Testis (tissue), 2 donors: ENCODE measurements around the gene SPEF2.

Experiments used
- POLR2A ChIP-seq: fragments of 450-650 bp; IDR thresholded peaks from one replicate; pipeline ENCODE4 v1.6.1; 2017; ENCODE audit warnings: antibody characterized with exemption, mild to moderate bottlenecking, moderate library complexity
- TF ChIP-seq, protein P1 (sequence below), 3 experiments: fragments of 450-650 bp in 2 of 3; fragments of 200-600 bp in 1 of 3; sonication (generic) in 1 of 3; IDR thresholded peaks; one replicate each; pipeline ENCODE4 v1.5.1; 2016 to 2019; ENCODE audit warnings: antibody characterized with exemption in 3 of 3, mild to moderate bottlenecking in 2 of 3, moderate library complexity in 1 of 3

DNA sequence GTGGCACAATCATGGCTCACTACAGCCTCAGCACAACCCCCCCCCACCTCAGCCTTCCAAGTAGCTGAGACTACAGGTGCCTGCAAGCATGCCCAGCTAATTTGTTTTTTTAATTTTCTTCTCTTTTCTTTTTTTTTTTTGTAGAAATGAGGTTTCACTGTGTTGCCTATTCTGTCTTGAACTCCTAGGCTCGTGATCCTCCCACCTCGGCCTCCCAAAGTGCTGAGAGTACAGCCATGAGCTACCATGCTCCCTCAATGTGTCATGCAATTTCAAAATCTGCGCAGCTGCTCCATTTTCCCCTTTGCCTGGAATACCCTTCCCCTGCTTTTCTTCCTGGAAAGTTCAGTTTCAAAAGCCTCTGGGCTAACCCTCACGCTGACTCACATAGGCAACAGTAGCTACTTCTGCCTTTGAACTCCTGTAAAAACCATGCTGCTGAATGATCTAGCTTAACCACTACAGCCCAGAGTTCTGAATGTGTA is 168.0 kb downstream of the SPEF2 start:
- TF ChIP-seq, protein P1, sequence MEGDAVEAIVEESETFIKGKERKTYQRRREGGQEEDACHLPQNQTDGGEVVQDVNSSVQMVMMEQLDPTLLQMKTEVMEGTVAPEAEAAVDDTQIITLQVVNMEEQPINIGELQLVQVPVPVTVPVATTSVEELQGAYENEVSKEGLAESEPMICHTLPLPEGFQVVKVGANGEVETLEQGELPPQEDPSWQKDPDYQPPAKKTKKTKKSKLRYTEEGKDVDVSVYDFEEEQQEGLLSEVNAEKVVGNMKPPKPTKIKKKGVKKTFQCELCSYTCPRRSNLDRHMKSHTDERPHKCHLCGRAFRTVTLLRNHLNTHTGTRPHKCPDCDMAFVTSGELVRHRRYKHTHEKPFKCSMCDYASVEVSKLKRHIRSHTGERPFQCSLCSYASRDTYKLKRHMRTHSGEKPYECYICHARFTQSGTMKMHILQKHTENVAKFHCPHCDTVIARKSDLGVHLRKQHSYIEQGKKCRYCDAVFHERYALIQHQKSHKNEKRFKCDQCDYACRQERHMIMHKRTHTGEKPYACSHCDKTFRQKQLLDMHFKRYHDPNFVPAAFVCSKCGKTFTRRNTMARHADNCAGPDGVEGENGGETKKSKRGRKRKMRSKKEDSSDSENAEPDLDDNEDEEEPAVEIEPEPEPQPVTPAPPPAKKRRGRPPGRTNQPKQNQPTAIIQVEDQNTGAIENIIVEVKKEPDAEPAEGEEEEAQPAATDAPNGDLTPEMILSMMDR (IDR thresholded peaks at IDR 0.05): no peak
- TF ChIP-seq POLR2A: no peak
